CD4-positive, alpha-beta memory T cell (primary cell): Measurements from ENCODE around the gene AP1S1. TPM values are rescaled to one million over a fixed set of nuclear protein-coding genes. Genes with fewer than 3 reads are reported as not detected.
A peak's percentile ranks its signal among the peaks of the same experiment; 100 is the strongest.

ENCODE experiments used
- CTCF ChIA-PET: fragments of 350-600 bp; sonication (Branson Sonifier 250); formaldehyde crosslinking; loops from one replicate; lab custom pipeline; 2021; ENCODE audit warnings: inconsistent platforms; ENCODE audit not compliant: partially characterized antibody; lab: Charles Lee
- POLR2A ChIA-PET: fragments of 350-600 bp; sonication (Branson Sonifier 250); formaldehyde crosslinking; loops from one replicate; lab custom pipeline; 2021; ENCODE audit not compliant: partially characterized antibody; lab: Charles Lee
- DNase-seq, 5 donors: peaks; one replicate each; pipeline versions ENCODE4 v3.0.0 to v3.0.0-alpha.2; 2020 to 2022; ENCODE audit warnings: mixed read lengths in 1 of 5
- H3K27ac ChIP-seq: one replicate; pipeline ENCODE4 v1.7.0; 2013; ENCODE audit warnings: low read depth, low read length
- H3K27me3 ChIP-seq: 2 replicates; pipeline ENCODE4 v1.7.0; 2013; ENCODE audit warnings: mild to moderate bottlenecking, low read length, moderate library complexity; ENCODE audit not compliant: insufficient read depth
- H3K36me3 ChIP-seq: 2 replicates; pipeline ENCODE4 v1.7.0; 2013; ENCODE audit warnings: mild to moderate bottlenecking, low read length, moderate library complexity; ENCODE audit not compliant: insufficient read depth
- H3K4me1 ChIP-seq: 2 replicates; pipeline ENCODE4 v1.7.0; 2013; ENCODE audit warnings: mild to moderate bottlenecking, low read length, moderate library complexity; ENCODE audit not compliant: insufficient read depth
- H3K4me3 ChIP-seq, 2 donors: one replicate each; pipeline ENCODE4 v1.7.0; 2013; ENCODE audit warnings: low read length in 2 of 2, mild to moderate bottlenecking in 1 of 2
- H3K9me3 ChIP-seq, 2 donors: one replicate each; pipeline ENCODE4 v1.7.0; 2013; ENCODE audit warnings: low read length in 2 of 2, control low read depth in 1 of 2; ENCODE audit not compliant: control insufficient read depth in 1 of 2
- H3K27ac Mint-ChIP-seq, 7 donors: one replicate each; pipeline ENCODE4 v1.8.0; 2020 to 2021; ENCODE audit warnings: mixed read lengths in 7 of 7, mild to moderate bottlenecking in 6 of 7, inconsistent platforms in 3 of 7, moderate library complexity in 3 of 7
- H3K27me3 Mint-ChIP-seq, 2 donors: one replicate each; pipeline ENCODE4 v1.8.0; 2020 to 2021; ENCODE audit warnings: mixed read lengths in 2 of 2
- H3K36me3 Mint-ChIP-seq, 2 donors: one replicate each; pipeline ENCODE4 v1.8.0; 2020 to 2021; ENCODE audit warnings: mixed read lengths in 2 of 2, inconsistent platforms in 1 of 2, mild to moderate bottlenecking in 1 of 2
- H3K4me1 Mint-ChIP-seq, 4 donors: one replicate each; pipeline ENCODE4 v1.8.0; 2020 to 2021; ENCODE audit warnings: mixed read lengths in 4 of 4, mild to moderate bottlenecking in 1 of 4
- H3K4me3 Mint-ChIP-seq, 8 donors: one replicate each; pipeline ENCODE4 v1.8.0; 2020 to 2021; ENCODE audit warnings: mixed read lengths in 8 of 8, mild to moderate bottlenecking in 7 of 8, moderate library complexity in 6 of 8, inconsistent platforms in 3 of 8
- H3K9me3 Mint-ChIP-seq, 8 donors: one replicate each; pipeline ENCODE4 v1.8.0; 2020 to 2021; ENCODE audit warnings: mixed read lengths in 8 of 8, mild to moderate bottlenecking in 5 of 8, inconsistent platforms in 3 of 8, moderate library complexity in 1 of 8
- intact Hi-C: fragments of 100-400 bp; cut with micrococcal nuclease; formaldehyde crosslinking; loops from one replicate; pipeline ENCODE4 v1.15.1; 2023
- polyA plus RNA-seq, 2 donors: library from polyadenylated mRNA; unstranded; fragments of 300-500 nt; fragmentation: Illumina TruSeq; gene quantifications; one replicate each; pipeline ENCODE4 v1.2.3, GENCODE V29; 2021
- total RNA-seq, 2 experiments: library from RNA; stranded (reverse); gene quantifications; one replicate each; pipeline ENCODE4 v1.2.3, GENCODE V29; 2021

AP1S1 gene
- total and polyA plus RNA-seq, 4 experiments from 2014 or later = 4.2 to 10.8 (median 8.5) TPM

- no peaks in the 10 kb centered on the region for H3K36me3 ChIP-seq
- H3K27me3 Mint-ChIP-seq = peaks cover 39 to 41% of the 10 kb centered on the region in 2 donors
- peaks cover 13 to 37% (median 26%) of the 10 kb centered on the region in 4 donors for H3K4me1 Mint-ChIP-seq
- peaks cover 0 to 4% (median 0%) of the 10 kb centered on the region in 8 donors for H3K9me3 Mint-ChIP-seq
- H3K4me3 ChIP-seq = no peak overlapping the region
- H3K27me3 ChIP-seq = peaks cover 51% of the 10 kb centered on the region
- no peaks in the 10 kb centered on the region for H3K9me3 ChIP-seq
- H3K27ac ChIP-seq = no peak overlapping the region
- intact Hi-C loops = loop anchor here (10.0 kb wide), 1 partner anchor 51 kb away; the partner anchor contains the start of genes PLOD3 and ZNHIT1
- peak overlapping the region in 2 of 7 donors; percentile 48 to 88 for H3K27ac Mint-ChIP-seq
- H3K4me3 Mint-ChIP-seq = peak overlapping the region in 7 of 8 donors; percentile 25 to 87 (median 52)
- H3K4me1 ChIP-seq = peaks cover 43% of the 10 kb centered on the region
- DNase-seq = peak in 1 of 5 donors; percentile 27
- ChIA-PET CTCF (interaction anchor here (1.1 to 3.2 kb wide), 2 partner anchors 20 to 26 kb away, joined by 3 to 25 read pairs; no protein-coding TSS in a partner anchor), POLR2A (interaction anchor here (0.8 to 1.7 kb wide), 3 partner anchors 9 to 289 kb away, joined by 3 to 7 read pairs (median 3); partner anchors contain the start of gene SRRT)
- H3K36me3 Mint-ChIP-seq = peaks cover 7 to 18% of the 10 kb centered on the region in 2 donors
Observed at GRCh38 chr7:101164071-101164840, 10.0 kb downstream of the AP1S1 start.

DNA sequence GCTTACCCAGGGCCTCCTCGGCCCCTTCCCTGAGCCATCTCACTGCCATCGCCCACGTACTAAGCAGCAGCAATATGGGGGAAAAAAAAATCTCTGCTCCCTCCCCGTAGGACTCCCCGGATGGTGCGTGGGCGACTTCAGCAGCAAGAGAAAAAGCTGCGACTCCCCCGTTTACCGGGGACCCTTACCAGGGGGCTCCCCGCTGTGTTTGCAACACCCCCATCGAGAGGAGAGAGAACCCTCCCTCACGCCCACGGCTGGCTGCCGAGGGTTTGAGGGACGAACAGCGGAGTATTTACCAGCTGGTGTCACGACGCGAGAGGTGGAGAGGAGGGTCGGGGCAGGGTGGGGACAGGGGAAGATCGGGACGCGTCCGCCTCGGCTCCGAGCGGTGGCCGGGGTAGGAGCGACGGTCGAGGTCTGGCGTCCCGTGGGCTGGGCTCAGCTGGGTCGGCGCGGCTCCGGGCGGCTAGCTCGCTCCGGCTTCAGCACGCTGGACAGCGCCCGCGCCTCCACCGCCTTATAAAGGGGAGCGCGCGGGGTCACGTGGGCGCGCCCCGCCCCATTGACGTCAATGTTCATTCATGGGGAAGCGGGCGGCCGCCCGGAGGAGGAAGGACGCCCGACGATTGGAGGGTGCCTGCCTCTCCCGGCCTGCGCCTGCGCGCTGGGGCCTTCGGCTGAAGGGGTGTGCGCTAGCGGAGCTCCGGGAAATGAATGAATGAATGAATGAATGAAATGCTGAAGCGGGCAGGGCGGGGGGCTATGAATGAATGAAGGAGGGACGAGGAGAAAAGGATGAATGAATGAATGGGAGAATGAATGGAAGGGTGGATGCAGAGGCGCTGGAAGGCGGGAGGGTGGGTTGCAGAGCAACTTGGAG is 11.0 kb downstream of the AP1S1 start, which contains the start of gene VGF:
VGF (minus strand) TSS at position 495 of the 883 bp plus-strand sequence. CDS start 726 bp downstream, outside the sequence.
- Mint-ChIP-seq H3K36me3 (peaks cover 4 to 10% of the 10 kb centered on the region in 2 donors), H3K27me3 (peaks cover 46 to 47% of the 10 kb centered on the region in 2 donors), H3K4me3 (peak within 1 kb of the TSS; percentile 63 to 87 (median 78)), H3K4me1 (peaks cover 20 to 48% (median 35%) of the 10 kb centered on the region in 4 donors), H3K9me3 (peaks cover 0 to 4% (median 0%) of the 10 kb centered on the region in 8 donors), H3K27ac (peak within 1 kb of the TSS; percentile 74 to 93 (median 88))
- peaks cover 62% of the 10 kb centered on the region for H3K27me3 ChIP-seq
- H3K4me1 ChIP-seq = peaks cover 53% of the 10 kb centered on the region
- H3K27ac ChIP-seq = no peak within 1 kb of the TSS
- CTCF ChIA-PET = interaction anchor here (0.7 to 3.2 kb wide), 4 partner anchors 9 to 29 kb away, joined by 3 to 25 read pairs (median 4); no protein-coding TSS in a partner anchor
- peak within 1 kb of the TSS in 1 of 2 donors; percentile 23 for H3K4me3 ChIP-seq
- no peaks in the 10 kb centered on the region for H3K36me3 ChIP-seq
- H3K9me3 ChIP-seq = no peaks in the 10 kb centered on the region
- POLR2A ChIA-PET = interaction anchor here (0.8 to 1.7 kb wide), 7 partner anchors 10 to 290 kb away, joined by 3 to 7 read pairs (median 3); partner anchors contain the start of genes SRRT, UFSP1 and ZNHIT1
- DNase-seq = peak; percentile 89 to 92 (median 90)
- intact Hi-C loops = loop anchor here (1.0 to 10.0 kb wide), 3 partner anchors 11 to 278 kb away; partner anchors contain the start of genes AP1S1, PLOD3, UFSP1 and ZNHIT1

DNA sequence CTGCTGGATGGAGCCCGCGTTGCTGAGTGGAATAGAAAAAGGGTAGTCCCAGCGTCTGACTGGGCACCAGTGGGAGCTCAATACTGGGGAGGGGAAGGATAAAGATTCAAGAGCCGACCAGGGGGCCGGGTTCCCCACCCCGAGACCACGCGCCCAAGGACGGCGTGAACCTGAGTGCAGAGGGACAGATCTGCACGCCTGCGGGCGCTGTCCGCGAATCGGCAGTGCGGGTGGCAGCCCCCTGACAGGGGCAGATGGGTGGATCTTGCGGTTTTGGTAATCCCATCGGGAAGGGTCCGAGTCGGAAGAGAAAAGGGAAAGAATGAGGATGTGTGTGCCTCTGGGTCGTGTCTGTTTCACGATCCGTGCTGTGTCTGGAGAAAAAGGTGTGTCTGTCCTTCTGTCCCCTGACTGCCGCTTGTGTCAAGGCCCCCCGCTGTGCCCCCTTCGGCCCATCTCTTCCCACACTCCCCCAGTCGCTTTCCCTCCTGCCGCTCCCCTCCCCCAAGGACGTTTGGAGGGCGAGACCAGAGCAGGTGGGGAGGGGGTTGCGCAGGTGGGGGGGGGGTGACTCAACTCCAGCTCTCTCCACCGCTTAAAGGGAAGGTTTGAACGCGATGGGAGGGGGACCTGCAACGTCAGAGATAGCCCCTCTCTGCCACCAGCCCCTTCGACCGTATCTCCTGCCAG is 11.8 kb downstream of the AP1S1 start:
- Mint-ChIP-seq H3K4me3 (peak overlapping the region; percentile 63 to 87 (median 78)), H3K27ac (peak overlapping the region in 6 of 7 donors; percentile 74 to 93 (median 88)), H3K36me3 (peaks cover 3 to 4% of the 10 kb centered on the region in 2 donors), H3K4me1 (peaks cover 28 to 56% (median 43%) of the 10 kb centered on the region in 4 donors), H3K9me3 (peaks cover 0 to 4% (median 0%) of the 10 kb centered on the region in 8 donors), H3K27me3 (peaks cover 51 to 54% of the 10 kb centered on the region in 2 donors)
- no peak for DNase-seq
- intact Hi-C loops = loop anchor here (1.0 to 10.0 kb wide), 3 partner anchors 12 to 279 kb away; partner anchors contain the start of genes AP1S1, PLOD3, UFSP1 and ZNHIT1
- Histone ChIP-seq H3K4me1 (peaks cover 61% of the 10 kb centered on the region), H3K9me3 (no peaks in the 10 kb centered on the region), H3K4me3 (peak overlapping the region in 1 of 2 donors; percentile 23), H3K27ac (no peak overlapping the region), H3K36me3 (no peaks in the 10 kb centered on the region), H3K27me3 (peaks cover 70% of the 10 kb centered on the region)
- ChIA-PET CTCF (interaction anchor here (1.5 to 3.2 kb wide), 2 partner anchors 10 to 22 kb away, joined by 5 to 25 read pairs; no protein-coding TSS in a partner anchor), POLR2A (interaction anchor here (0.8 to 1.7 kb wide), 5 partner anchors 22 to 276 kb away, joined by 3 to 7 read pairs (median 3); partner anchors contain the start of genes UFSP1 and ZNHIT1)

DNA sequence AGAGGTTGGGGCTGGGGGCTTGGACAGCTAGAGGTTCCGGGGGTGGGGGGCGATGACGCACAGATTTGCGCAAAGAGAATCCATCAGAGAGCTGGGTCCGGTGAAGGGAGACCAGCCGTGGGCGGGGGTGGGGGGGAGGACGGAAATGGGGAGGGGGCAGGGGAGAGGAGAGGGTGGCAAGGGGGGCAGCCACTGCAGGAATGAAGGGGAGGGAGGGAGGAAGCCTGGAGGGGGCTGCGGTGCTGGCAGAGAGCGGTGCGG is 12.3 kb downstream of the AP1S1 start:
- intact Hi-C loops = loop anchor here (5.0 to 10.0 kb wide), 2 partner anchors 48 to 279 kb away; partner anchors contain the start of genes PLOD3, UFSP1 and ZNHIT1
- Mint-ChIP-seq H3K27ac (peak overlapping the region in 1 of 7 donors; percentile 88), H3K27me3 (peaks cover 52 to 56% of the 10 kb centered on the region in 2 donors), H3K36me3 (peaks cover under 1 to 2% of the 10 kb centered on the region in 2 donors), H3K4me1 (peaks cover 33 to 61% (median 47%) of the 10 kb centered on the region in 4 donors), H3K4me3 (no peak overlapping the region), H3K9me3 (peaks cover 0 to 4% (median 0%) of the 10 kb centered on the region in 8 donors)
- Histone ChIP-seq H3K27ac (no peak overlapping the region), H3K4me1 (peaks cover 66% of the 10 kb centered on the region), H3K4me3 (no peak overlapping the region), H3K36me3 (no peaks in the 10 kb centered on the region), H3K9me3 (no peaks in the 10 kb centered on the region), H3K27me3 (peaks cover 75% of the 10 kb centered on the region)
- CTCF ChIA-PET = interaction anchor here (3.2 kb wide), 1 partner anchor 23 kb away, joined by 25 read pairs; no protein-coding TSS in a partner anchor
- POLR2A ChIA-PET = interaction anchor here (0.8 to 1.6 kb wide), 2 partner anchors 12 to 51 kb away, joined by 3 read pairs; partner anchors contain the start of gene ZNHIT1
- no peak for DNase-seq

GRCh38 chr7:101166909-101167644 is 12.8 kb downstream of the AP1S1 start:
- H3K27ac ChIP-seq = no peak overlapping the region
- peaks cover 35 to 65% (median 52%) of the 10 kb centered on the region in 4 donors for H3K4me1 Mint-ChIP-seq
- no peak for DNase-seq
- peaks cover 0 to 4% (median 0%) of the 10 kb centered on the region in 8 donors for H3K9me3 Mint-ChIP-seq
- no peak overlapping the region for H3K4me3 Mint-ChIP-seq
- H3K36me3 Mint-ChIP-seq = peaks cover 0 to 2% of the 10 kb centered on the region in 2 donors
- H3K36me3 ChIP-seq = no peaks in the 10 kb centered on the region
- peaks cover 54 to 59% of the 10 kb centered on the region in 2 donors for H3K27me3 Mint-ChIP-seq
- peaks cover 74% of the 10 kb centered on the region for H3K27me3 ChIP-seq
- H3K27ac Mint-ChIP-seq = peak overlapping the region in 2 of 7 donors; percentile 22 to 88
- ChIA-PET POLR2A (interaction anchor here (1.6 kb wide), 1 partner anchor 12 kb away, joined by 3 read pairs; no protein-coding TSS in a partner anchor), CTCF (interaction anchor here (3.2 kb wide), 1 partner anchor 23 kb away, joined by 25 read pairs; no protein-coding TSS in a partner anchor)
- intact Hi-C loops = loop anchor here (5.0 to 10.0 kb wide), 2 partner anchors 48 to 280 kb away; partner anchors contain the start of genes PLOD3, UFSP1 and ZNHIT1
- no peak overlapping the region for H3K4me3 ChIP-seq
- H3K4me1 ChIP-seq = peaks cover 71% of the 10 kb centered on the region
- no peaks in the 10 kb centered on the region for H3K9me3 ChIP-seq
